Measurements from ENCODE around the gene ADAMTS8. TPM values are rescaled to one million over a fixed set of nuclear protein-coding genes. Genes with fewer than 3 reads are reported as not detected.

ADAMTS8 gene
- total and polyA plus RNA-seq, 4 donors = 0.02 to 0.08 (median 0.07) TPM; not detected in 1

DNA sequence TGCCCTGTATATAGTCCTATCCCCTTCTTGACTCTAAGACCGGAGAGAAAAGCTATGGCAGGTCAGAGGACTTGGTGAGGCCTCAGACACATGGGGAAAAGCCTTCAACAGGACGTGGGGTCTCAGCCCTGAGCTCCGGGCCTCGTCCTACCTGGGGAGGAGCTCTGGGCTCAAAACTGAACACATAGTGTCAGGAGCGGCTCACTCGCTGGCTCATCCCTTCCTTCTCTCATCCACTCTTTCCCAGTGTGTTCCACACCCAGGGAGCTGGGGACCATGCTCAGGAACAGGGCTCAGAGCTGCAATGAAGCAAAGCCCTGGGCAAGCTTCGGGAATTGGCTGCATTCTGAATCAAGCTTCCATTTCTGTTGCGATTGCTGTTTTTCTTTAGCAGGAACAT, 34.5 kb upstream of the ADAMTS8 start:
- H3K27me3 ChIP-seq (ENCODE audit: control insufficient read depth in 4 of 4, insufficient read depth in 4 of 4, low read length in 3 of 4) = peaks cover 0 to 2% (median 0%) of the 10 kb centered on the region in 4 donors
- TF ChIP-seq EGR1 (IDR thresholded peaks at IDR 0.05; ENCODE audit: low read depth in 2 of 2) = no peak
- TF ChIP-seq GABPA (IDR thresholded peaks at IDR 0.05 in 1 of 2, conservative IDR thresholded peaks at IDR 0.05 in 1 of 2) = no peak
- TF ChIP-seq, protein P1, sequence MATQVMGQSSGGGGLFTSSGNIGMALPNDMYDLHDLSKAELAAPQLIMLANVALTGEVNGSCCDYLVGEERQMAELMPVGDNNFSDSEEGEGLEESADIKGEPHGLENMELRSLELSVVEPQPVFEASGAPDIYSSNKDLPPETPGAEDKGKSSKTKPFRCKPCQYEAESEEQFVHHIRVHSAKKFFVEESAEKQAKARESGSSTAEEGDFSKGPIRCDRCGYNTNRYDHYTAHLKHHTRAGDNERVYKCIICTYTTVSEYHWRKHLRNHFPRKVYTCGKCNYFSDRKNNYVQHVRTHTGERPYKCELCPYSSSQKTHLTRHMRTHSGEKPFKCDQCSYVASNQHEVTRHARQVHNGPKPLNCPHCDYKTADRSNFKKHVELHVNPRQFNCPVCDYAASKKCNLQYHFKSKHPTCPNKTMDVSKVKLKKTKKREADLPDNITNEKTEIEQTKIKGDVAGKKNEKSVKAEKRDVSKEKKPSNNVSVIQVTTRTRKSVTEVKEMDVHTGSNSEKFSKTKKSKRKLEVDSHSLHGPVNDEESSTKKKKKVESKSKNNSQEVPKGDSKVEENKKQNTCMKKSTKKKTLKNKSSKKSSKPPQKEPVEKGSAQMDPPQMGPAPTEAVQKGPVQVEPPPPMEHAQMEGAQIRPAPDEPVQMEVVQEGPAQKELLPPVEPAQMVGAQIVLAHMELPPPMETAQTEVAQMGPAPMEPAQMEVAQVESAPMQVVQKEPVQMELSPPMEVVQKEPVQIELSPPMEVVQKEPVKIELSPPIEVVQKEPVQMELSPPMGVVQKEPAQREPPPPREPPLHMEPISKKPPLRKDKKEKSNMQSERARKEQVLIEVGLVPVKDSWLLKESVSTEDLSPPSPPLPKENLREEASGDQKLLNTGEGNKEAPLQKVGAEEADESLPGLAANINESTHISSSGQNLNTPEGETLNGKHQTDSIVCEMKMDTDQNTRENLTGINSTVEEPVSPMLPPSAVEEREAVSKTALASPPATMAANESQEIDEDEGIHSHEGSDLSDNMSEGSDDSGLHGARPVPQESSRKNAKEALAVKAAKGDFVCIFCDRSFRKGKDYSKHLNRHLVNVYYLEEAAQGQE (IDR thresholded peaks at IDR 0.05) = no peak
- TF ChIP-seq, protein P2, sequence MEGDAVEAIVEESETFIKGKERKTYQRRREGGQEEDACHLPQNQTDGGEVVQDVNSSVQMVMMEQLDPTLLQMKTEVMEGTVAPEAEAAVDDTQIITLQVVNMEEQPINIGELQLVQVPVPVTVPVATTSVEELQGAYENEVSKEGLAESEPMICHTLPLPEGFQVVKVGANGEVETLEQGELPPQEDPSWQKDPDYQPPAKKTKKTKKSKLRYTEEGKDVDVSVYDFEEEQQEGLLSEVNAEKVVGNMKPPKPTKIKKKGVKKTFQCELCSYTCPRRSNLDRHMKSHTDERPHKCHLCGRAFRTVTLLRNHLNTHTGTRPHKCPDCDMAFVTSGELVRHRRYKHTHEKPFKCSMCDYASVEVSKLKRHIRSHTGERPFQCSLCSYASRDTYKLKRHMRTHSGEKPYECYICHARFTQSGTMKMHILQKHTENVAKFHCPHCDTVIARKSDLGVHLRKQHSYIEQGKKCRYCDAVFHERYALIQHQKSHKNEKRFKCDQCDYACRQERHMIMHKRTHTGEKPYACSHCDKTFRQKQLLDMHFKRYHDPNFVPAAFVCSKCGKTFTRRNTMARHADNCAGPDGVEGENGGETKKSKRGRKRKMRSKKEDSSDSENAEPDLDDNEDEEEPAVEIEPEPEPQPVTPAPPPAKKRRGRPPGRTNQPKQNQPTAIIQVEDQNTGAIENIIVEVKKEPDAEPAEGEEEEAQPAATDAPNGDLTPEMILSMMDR (IDR thresholded peaks at IDR 0.05; ENCODE audit: low read depth, low read length, missing input control) = no peak
- TF ChIP-seq, protein P3, sequence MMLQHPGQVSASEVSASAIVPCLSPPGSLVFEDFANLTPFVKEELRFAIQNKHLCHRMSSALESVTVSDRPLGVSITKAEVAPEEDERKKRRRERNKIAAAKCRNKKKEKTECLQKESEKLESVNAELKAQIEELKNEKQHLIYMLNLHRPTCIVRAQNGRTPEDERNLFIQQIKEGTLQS (IDR thresholded peaks at IDR 0.05) = no peak
- TF ChIP-seq YY1 (IDR thresholded peaks at IDR 0.05) = no peak
- no peaks in the 10 kb centered on the region for H3K36me3 ChIP-seq (ENCODE audit: control insufficient read depth in 4 of 4, insufficient read depth in 3 of 4, low read depth in 1 of 4, low read length in 3 of 4)

DNA sequence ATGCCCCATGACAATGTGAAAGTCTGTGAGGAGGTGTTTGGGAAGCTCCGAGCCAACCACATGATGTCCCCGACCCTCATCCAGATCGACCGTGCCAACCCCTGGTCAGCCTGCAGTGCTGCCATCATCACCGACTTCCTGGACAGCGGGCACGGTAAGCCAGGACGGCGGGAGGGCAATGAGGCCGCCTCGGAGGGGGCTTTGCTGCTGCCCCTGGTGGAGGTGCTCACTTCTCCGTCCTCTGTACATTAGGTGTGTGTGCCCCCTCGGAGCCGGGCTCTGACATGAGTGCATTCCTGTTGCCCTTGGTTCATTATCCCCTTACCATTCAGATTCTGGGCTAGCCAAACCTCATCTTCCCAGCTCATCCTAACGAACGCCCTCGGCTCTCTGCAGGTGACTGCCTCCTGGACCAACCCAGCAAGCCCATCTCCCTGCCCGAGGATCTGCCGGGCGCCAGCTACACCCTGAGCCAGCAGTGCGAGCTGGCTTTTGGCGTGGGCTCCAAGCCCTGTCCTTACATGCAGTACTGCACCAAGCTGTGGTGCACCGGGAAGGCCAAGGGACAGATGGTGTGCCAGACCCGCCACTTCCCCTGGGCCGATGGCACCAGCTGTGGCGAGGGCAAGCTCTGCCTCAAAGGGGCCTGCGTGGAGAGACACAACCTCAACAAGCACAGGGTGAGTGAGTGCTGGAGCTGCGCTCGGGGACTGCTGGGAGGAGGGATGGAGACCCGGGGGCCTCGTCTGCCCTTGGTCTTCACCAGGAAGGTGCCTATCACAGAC, 33.9 kb upstream of the ADAMTS8 start:
- Histone ChIP-seq H3K4me3 (ENCODE audit: low read depth in 1 of 3, low read length in 3 of 3) (no peak overlapping the region), H3K9ac (ENCODE audit: low read depth in 1 of 2, low read length in 2 of 2) (no peak overlapping the region), H3K27ac (ENCODE audit: low read depth in 1 of 2, low read length in 2 of 2) (no peak overlapping the region), H3K36me3 (ENCODE audit: control insufficient read depth in 4 of 4, insufficient read depth in 3 of 4, low read depth in 1 of 4, low read length in 3 of 4) (no peaks in the 10 kb centered on the region), H3K4me1 (ENCODE audit: control insufficient read depth in 4 of 4, insufficient read depth in 4 of 4, low read length in 3 of 4) (no peaks in the 10 kb centered on the region), H3K27me3 (ENCODE audit: control insufficient read depth in 4 of 4, insufficient read depth in 4 of 4, low read length in 3 of 4) (peaks cover 0 to 2% (median 0%) of the 10 kb centered on the region in 4 donors), H3K9me3 (ENCODE audit: control insufficient read depth in 4 of 4, low read length in 3 of 4) (no peaks in the 10 kb centered on the region)
- no peak for TF ChIP-seq JUND (IDR thresholded peaks at IDR 0.05)
- TF ChIP-seq RAD21 (IDR thresholded peaks at IDR 0.05) = no peak
- TF ChIP-seq GABPA (IDR thresholded peaks at IDR 0.05 in 1 of 2, conservative IDR thresholded peaks at IDR 0.05 in 1 of 2) = no peak
- TF ChIP-seq, protein P2 (IDR thresholded peaks at IDR 0.05; ENCODE audit: low read depth, low read length, missing input control) = no peak
- TF ChIP-seq, protein P1 (IDR thresholded peaks at IDR 0.05) = no peak
- TF ChIP-seq HNF4G (IDR thresholded peaks at IDR 0.05) = no peak
- TF ChIP-seq TAF1 (conservative IDR thresholded peaks at IDR 0.05) = no peak
- TF ChIP-seq YY1 (IDR thresholded peaks at IDR 0.05) = no peak
- TF ChIP-seq SP1 (IDR thresholded peaks at IDR 0.05) = no peak
- TF ChIP-seq RXRA (IDR thresholded peaks at IDR 0.05) = no peak
- DNase-seq (ENCODE audit: low spot score) = no peak
- 92% methylated on average over 31 of the region's 31 CpGs for WGBS

More for the DNA sequence above, 34.5 kb upstream of the ADAMTS8 start:
- 84% methylated on average over 8 of the region's 8 CpGs for WGBS
- no peak for DNase-seq (ENCODE audit: low spot score)
- H3K4me3 ChIP-seq (ENCODE audit: low read depth in 1 of 3, low read length in 3 of 3) = no peak overlapping the region
- H3K9me3 ChIP-seq (ENCODE audit: control insufficient read depth in 4 of 4, low read length in 3 of 4) = no peaks in the 10 kb centered on the region
- H3K9ac ChIP-seq (ENCODE audit: low read depth in 1 of 2, low read length in 2 of 2) = no peak overlapping the region
- no peak overlapping the region for H3K27ac ChIP-seq (ENCODE audit: low read depth in 1 of 2, low read length in 2 of 2)
- no peaks in the 10 kb centered on the region for H3K4me1 ChIP-seq (ENCODE audit: control insufficient read depth in 4 of 4, insufficient read depth in 4 of 4, low read length in 3 of 4)

Measured in liver (tissue), 9 donors.